HG03460 (cell line): ENCODE data around the gene HOXC9.

Source experiments
- ATAC-seq: cut with Tn5 transposase; IDR thresholded peaks from one replicate; pipeline ENCODE4 v1.9.1; 2021; ENCODE audit not compliant: unreplicated experiment

HOXC9 gene

GRCh38 chr12:54000116-54001114, at the start of gene HOXC9:
HOXC9 (plus strand) TSS chr12:54000161; CDS start chr12:54000189, 28 bp downstream.
- no peak for ATAC-seq

GRCh38 chr12:53950437-53950773, 49.6 kb upstream of the HOXC9 start:
- no peak for ATAC-seq

GRCh38 chr12:53950789-53951576, 49.0 kb upstream of the HOXC9 start:
- no peak for ATAC-seq

- ATAC-seq: no peak
These were observed 48.2 kb upstream of the HOXC9 start for GRCh38 chr12:53951577-53952334.

- ATAC-seq: no peak
These were observed 47.6 kb upstream of the HOXC9 start for GRCh38 chr12:53952335-53952694.

- ATAC-seq: no peak
These were observed 46.9 kb upstream of the HOXC9 start for GRCh38 chr12:53952871-53953734.

- no peak for ATAC-seq
These were observed 45.9 kb upstream of the HOXC9 start for GRCh38 chr12:53953831-53954693.

- no peak for ATAC-seq
These were observed 45.3 kb upstream of the HOXC9 start, which contains the start of gene HOXC12 for GRCh38 chr12:53954694-53955035. HOXC12 (plus strand) TSS chr12:53954903; CDS start chr12:53954930, 27 bp downstream.

- ATAC-seq: no peak
These were observed 44.8 kb upstream of the HOXC9 start for GRCh38 chr12:53955036-53955775.

- ATAC-seq: no peak
These were observed 44.1 kb upstream of the HOXC9 start for GRCh38 chr12:53955776-53956250.

GRCh38 chr12:53956251-53956887, 43.6 kb upstream of the HOXC9 start:
- ATAC-seq: no peak

- ATAC-seq: no peak
These were observed 42.9 kb upstream of the HOXC9 start for GRCh38 chr12:53956914-53957536.

GRCh38 chr12:53958128-53958527, 41.8 kb upstream of the HOXC9 start:
- ATAC-seq: no peak

- no peak for ATAC-seq
These were observed 40.6 kb upstream of the HOXC9 start for GRCh38 chr12:53959314-53959713.

- ATAC-seq: no peak
These were observed 39.6 kb upstream of the HOXC9 start for GRCh38 chr12:53960187-53961024.

GRCh38 chr12:53961025-53961761, 38.8 kb upstream of the HOXC9 start:
- no peak for ATAC-seq
